ENCODE data around the gene USP47. TPM values are rescaled to one million over a fixed set of nuclear protein-coding genes. Genes with fewer than 3 reads are reported as not detected.
A peak's percentile ranks its signal among the peaks of the same experiment; 100 is the strongest.

Gene USP47
- total RNA-seq, 4 donors from 2014 or later, result 85.2 to 154 (median 94.5) TPM

GRCh38 chr11:11956006-11956405 is 114.2 kb downstream of the USP47 start:
- DNase-seq, result no peak
- H3K27me3 ChIP-seq, result no peaks in the 10 kb centered on the region
- TF ChIP-seq CTCF (IDR thresholded peaks at IDR 0.05), result no peak
- H3K4me1 ChIP-seq, result no peaks in the 10 kb centered on the region
- intact Hi-C loops (cut with DNase I), result no loop called here
- WGBS, 2 donors, result 94 to 97% methylated on average over 5 of the region's 5 CpGs
- H3K9me3 ChIP-seq, result no peaks in the 10 kb centered on the region
- no peak overlapping the region for H3K27ac ChIP-seq
- H3K36me3 ChIP-seq, result peaks cover 27 to 32% of the 10 kb centered on the region in 2 donors
- no peak overlapping the region for H3K4me3 ChIP-seq (replicated peaks in 1 of 3)

GRCh38 chr11:11958403-11959231 is 116.8 kb downstream of the USP47 start:
- H3K27ac ChIP-seq, result no peak overlapping the region
- 86 to 88% methylated on average over 11 of the region's 11 CpGs for WGBS, 2 donors
- H3K27me3 ChIP-seq, result no peaks in the 10 kb centered on the region
- no peaks in the 10 kb centered on the region for H3K9me3 ChIP-seq
- no peak for DNase-seq
- no peaks in the 10 kb centered on the region for H3K4me1 ChIP-seq
- intact Hi-C loops (cut with DNase I), result no loop called here
- no peak for TF ChIP-seq CTCF (IDR thresholded peaks at IDR 0.05)
- no peak for TF ChIP-seq POLR2A (IDR thresholded peaks at IDR 0.05)
- H3K4me3 ChIP-seq (replicated peaks in 1 of 3), result no peak overlapping the region
- peaks cover 21 to 32% of the 10 kb centered on the region in 2 donors for H3K36me3 ChIP-seq

- TF ChIP-seq CTCF (IDR thresholded peaks at IDR 0.05) (no peak), POLR2A (IDR thresholded peaks at IDR 0.05) (no peak)
- Histone ChIP-seq H3K4me1 (no peaks in the 10 kb centered on the region), H3K27ac (no peak overlapping the region), H3K4me3 (replicated peaks in 1 of 3) (no peak overlapping the region), H3K27me3 (no peaks in the 10 kb centered on the region), H3K9me3 (no peaks in the 10 kb centered on the region), H3K36me3 (peaks cover 21 to 24% of the 10 kb centered on the region in 2 donors)
- intact Hi-C loops (cut with DNase I), result no loop called here
- no peak for DNase-seq
Observed at GRCh38 chr11:11959601-11960000, 117.8 kb downstream of the USP47 start.

GRCh38 chr11:11960687-11961086 is 118.9 kb downstream of the USP47 start:
- Histone ChIP-seq H3K4me3 (replicated peaks in 1 of 3) (no peak overlapping the region), H3K9me3 (no peaks in the 10 kb centered on the region), H3K4me1 (no peaks in the 10 kb centered on the region), H3K27ac (no peak overlapping the region), H3K27me3 (no peaks in the 10 kb centered on the region), H3K36me3 (peaks cover 13% of the 10 kb centered on the region in 2 donors)
- intact Hi-C loops (cut with DNase I), result no loop called here
- no peak for DNase-seq
- 92 to 96% methylated on average over 1 of the region's 1 CpG for WGBS, 2 donors
- TF ChIP-seq CTCF (IDR thresholded peaks at IDR 0.05), result no peak
- no peak for TF ChIP-seq POLR2A (IDR thresholded peaks at IDR 0.05)

GRCh38 chr11:11961399-11962028 is 119.7 kb downstream of the USP47 start:
- Histone ChIP-seq H3K36me3 (peaks cover 5% of the 10 kb centered on the region in 2 donors), H3K4me1 (no peaks in the 10 kb centered on the region), H3K27ac (no peak overlapping the region), H3K27me3 (no peaks in the 10 kb centered on the region), H3K4me3 (replicated peaks in 1 of 3) (no peak overlapping the region), H3K9me3 (no peaks in the 10 kb centered on the region)
- TF ChIP-seq CTCF (IDR thresholded peaks at IDR 0.05) (no peak), POLR2A (IDR thresholded peaks at IDR 0.05) (no peak)
- intact Hi-C loops (cut with DNase I), result no loop called here
- 81 to 89% methylated on average over 3 of the region's 3 CpGs for WGBS, 2 donors
- peak; percentile 26 to 38 for DNase-seq

Measured in thyroid gland (tissue), 4 donors.